NCI-H69 (cell line): Measurements from ENCODE around the gene GPR39.

Source experiments
- DNase-seq: peaks from one replicate; lab custom pipeline; 2025; lab: John Stamatoyannopoulos, UW

The GPR39 gene

GRCh38 chr2:132564065-132564464 is 147.5 kb downstream of the GPR39 start:
- no peak for DNase-seq

- no peak for DNase-seq
Measured at GRCh38 chr2:132566379-132566778, 149.8 kb downstream of the GPR39 start.

- no peak for DNase-seq
Measured at GRCh38 chr2:132567682-132568081, 151.1 kb downstream of the GPR39 start.

GRCh38 chr2:132568656-132569055 is 152.1 kb downstream of the GPR39 start:
- no peak for DNase-seq

- DNase-seq: no peak
Measured at GRCh38 chr2:132573444-132574007, 156.9 kb downstream of the GPR39 start.

GRCh38 chr2:132577686-132578085 is 161.1 kb downstream of the GPR39 start:
- DNase-seq: no peak

GRCh38 chr2:132581591-132581990 is 165.0 kb downstream of the GPR39 start:
- no peak for DNase-seq

GRCh38 chr2:132581991-132582738 is 165.6 kb downstream of the GPR39 start:
- DNase-seq: no peak

- no peak for DNase-seq
Measured at GRCh38 chr2:132583666-132584360, 167.2 kb downstream of the GPR39 start.

- no peak for DNase-seq
Measured at GRCh38 chr2:132584976-132585817, 168.6 kb downstream of the GPR39 start.

- no peak for DNase-seq
Measured at GRCh38 chr2:132586101-132586511, 169.5 kb downstream of the GPR39 start.

GRCh38 chr2:132586835-132587234 is 170.2 kb downstream of the GPR39 start:
- DNase-seq: no peak

- no peak for DNase-seq
Measured at GRCh38 chr2:132588576-132588975, 172.0 kb downstream of the GPR39 start.

GRCh38 chr2:132589111-132589830 is 172.7 kb downstream of the GPR39 start:
- DNase-seq: no peak

- DNase-seq: no peak
Measured at GRCh38 chr2:132589966-132590365, 173.4 kb downstream of the GPR39 start.

GRCh38 chr2:132593171-132593570 is 176.6 kb downstream of the GPR39 start:
- no peak for DNase-seq

- no peak for DNase-seq
Measured at GRCh38 chr2:132595186-132595585, 178.6 kb downstream of the GPR39 start.

- no peak for DNase-seq
Measured at GRCh38 chr2:132595693-132596092, 179.1 kb downstream of the GPR39 start.

GRCh38 chr2:132597166-132597565 is 180.6 kb downstream of the GPR39 start:
- no peak for DNase-seq

- no peak for DNase-seq
Measured at GRCh38 chr2:132597831-132598230, 181.2 kb downstream of the GPR39 start.

- DNase-seq: no peak
Measured at GRCh38 chr2:132598536-132598935, 181.9 kb downstream of the GPR39 start.

GRCh38 chr2:132599556-132599955 is 183.0 kb downstream of the GPR39 start:
- no peak for DNase-seq
